SK-N-SH (cell line): ENCODE results near the gene FAM131B. TPM values are rescaled to one million over a fixed set of nuclear protein-coding genes. Genes with fewer than 3 reads are reported as not detected.

ENCODE experiments used
- CTCF ChIA-PET: fragments of 300-600, 350-600 bp; formaldehyde crosslinking; extraction: SDS; loops from one replicate; lab custom pipeline; 2021; lab: Yijun Ruan, JAX
- POLR2A ChIA-PET: fragments of 350-600 bp; sonication (Branson Sonifier 250); formaldehyde crosslinking; extraction: SDS; loops from one replicate; lab custom pipeline; 2020; ENCODE audit warnings: antibody characterized with exemption, inconsistent platforms; lab: Yijun Ruan, JAX
- DNase-seq: peaks from one replicate; pipeline ENCODE4 v3.0.0; 2012
- H2AFZ ChIP-seq: fragments of 200-600 bp; sonication (generic); 2 replicates; pipeline ENCODE4 v1.8.1; 2016; ENCODE audit warnings: antibody characterized with exemption, mild to moderate bottlenecking, low read depth
- H3F3A ChIP-seq: fragments of 200-600 bp; sonication (generic); replicated peaks from 2 replicates; pipeline ENCODE3; 2016; ENCODE audit warnings: antibody characterized with exemption, mild to moderate bottlenecking; ENCODE audit not compliant: insufficient read depth
- H3K27ac ChIP-seq, 2 experiments: fragments of 200-500 bp in 1 of 2; fragments of 200-600 bp in 1 of 2; sonication (Bioruptor generic) in 1 of 2; sonication (generic), shearing (Covaris generic) in 1 of 2; 2 replicates each; pipeline versions ENCODE4 v1.5.1 to v1.6.1; 2014 to 2016; ENCODE audit warnings: low read depth in 2 of 2, inconsistent platforms in 1 of 2, low read length in 1 of 2, mild to moderate bottlenecking in 1 of 2, mixed read lengths in 1 of 2
- H3K27me3 ChIP-seq: fragments of 200-600 bp; sonication (generic), shearing (Covaris generic); 2 replicates; pipeline ENCODE4 v1.6.1; 2016; ENCODE audit warnings: mixed run types; ENCODE audit not compliant: insufficient read depth
- H3K36me3 ChIP-seq, 2 experiments: fragments of 200-500 bp in 1 of 2; fragments of 200-600 bp in 1 of 2; sonication (Bioruptor generic) in 1 of 2; sonication (generic) in 1 of 2; replicated peaks in 1 of 2; 2 replicates each; pipeline versions ENCODE3 to v1.5.1; 2014 to 2016; ENCODE audit warnings: low read length in 1 of 2, mild to moderate bottlenecking in 1 of 2; ENCODE audit not compliant: insufficient read depth in 2 of 2, control insufficient read depth in 1 of 2
- H3K4me1 ChIP-seq, 2 experiments: fragments of 200-500 bp in 1 of 2; fragments of 200-600 bp in 1 of 2; sonication (Bioruptor generic) in 1 of 2; sonication (generic), shearing (Covaris generic) in 1 of 2; 2 replicates each; pipeline versions ENCODE4 v1.5.1 to v1.6.1; 2014 to 2016; ENCODE audit warnings: low read depth in 1 of 2, low read length in 1 of 2, mixed run types in 1 of 2; ENCODE audit not compliant: insufficient read depth in 2 of 2, control insufficient read depth in 1 of 2
- H3K4me2 ChIP-seq: fragments of 200-600 bp; sonication (generic), shearing (Covaris generic); 2 replicates; pipeline ENCODE4 v1.6.1; 2017; ENCODE audit warnings: mixed run types
- H3K4me3 ChIP-seq, 2 experiments: fragments of 200-500 bp in 1 of 2; fragments of 200-600 bp in 1 of 2; sonication (Bioruptor generic) in 1 of 2; sonication (generic), shearing (Covaris generic) in 1 of 2; 2 replicates each; pipeline versions ENCODE4 v1.5.1 to v1.8.1; 2014 to 2016; ENCODE audit warnings: low read depth in 2 of 2, inconsistent platforms in 1 of 2, low read length in 1 of 2, mild to moderate bottlenecking in 1 of 2, mixed read lengths in 1 of 2, moderate library complexity in 1 of 2
- H3K79me2 ChIP-seq: fragments of 200-600 bp; sonication (generic); 2 replicates; pipeline ENCODE4 v1.8.1; 2017; ENCODE audit warnings: mild to moderate bottlenecking; ENCODE audit not compliant: insufficient read depth
- H3K9ac ChIP-seq: fragments of 200-600 bp; sonication (generic); 2 replicates; pipeline ENCODE4 v1.6.1; 2017; ENCODE audit warnings: mixed run types
- H3K9me2 ChIP-seq: fragments of 200-600 bp; sonication (generic); 2 replicates; pipeline ENCODE4 v1.6.1; 2017; ENCODE audit warnings: mixed run types
- H3K9me3 ChIP-seq: fragments of 200-600 bp; sonication (generic); 2 replicates; pipeline ENCODE4 v1.6.1; 2017; ENCODE audit warnings: mixed run types, mild to moderate bottlenecking, moderate library complexity
- H4K20me1 ChIP-seq: fragments of 200-600 bp; sonication (generic); 2 replicates; pipeline ENCODE4 v1.6.1; 2017; ENCODE audit warnings: mild to moderate bottlenecking, mixed run types; ENCODE audit not compliant: insufficient read depth
- ELF1 ChIP-seq: IDR thresholded peaks from 2 replicates; pipeline ENCODE4 v1.4.0; 2012
- FOSL2 ChIP-seq: IDR thresholded peaks from 2 replicates; pipeline ENCODE4 v1.4.0; 2012; ENCODE audit warnings: low read depth, mild to moderate bottlenecking, moderate library complexity, borderline replicate concordance
- JUND ChIP-seq: IDR thresholded peaks from 2 replicates; pipeline ENCODE4 v1.4.0; 2012
- MXI1 ChIP-seq: IDR thresholded peaks from 2 replicates; pipeline ENCODE4 v1.6.1; 2012; ENCODE audit warnings: mild to moderate bottlenecking, low read depth, low read length, improper control_type of control experiment
- NFIC ChIP-seq: IDR thresholded peaks from 2 replicates; pipeline ENCODE4 v1.4.0; 2012; ENCODE audit warnings: borderline replicate concordance
- PBX3 ChIP-seq: IDR thresholded peaks from 2 replicates; pipeline ENCODE4; 2012
- POLR2AphosphoS5 ChIP-seq: IDR thresholded peaks from 2 replicates; pipeline ENCODE4 v1.6.1; 2012; ENCODE audit warnings: low read depth, low read length
- RAD21 ChIP-seq: IDR thresholded peaks from 2 replicates; pipeline ENCODE4 v1.6.1; 2012; ENCODE audit warnings: mild to moderate bottlenecking, low read length
- REST ChIP-seq: IDR thresholded peaks from 2 replicates; pipeline ENCODE4 v1.6.1; 2012; ENCODE audit warnings: mild to moderate bottlenecking, low read depth, low read length, moderate library complexity
- RXRA ChIP-seq: IDR thresholded peaks from 2 replicates; pipeline ENCODE4 v1.4.0; 2012; ENCODE audit warnings: low read depth, mild to moderate bottlenecking, borderline replicate concordance
- SIN3A ChIP-seq: IDR thresholded peaks from 2 replicates; pipeline ENCODE4 v1.6.1; 2012; ENCODE audit warnings: low read depth, mild to moderate bottlenecking, low read length, moderate library complexity, borderline replicate concordance
- ZBTB33 ChIP-seq: IDR thresholded peaks from 2 replicates; pipeline ENCODE4 v1.4.0; 2012; ENCODE audit warnings: low read depth, borderline replicate concordance
- WGBS: methylation state at CpG from one replicate; pipeline ENCODE4 v1.1.6; 2017; ENCODE audit warnings: low lambda C conversion rate; 5-methylcytosine and 5-hydroxymethylcytosine counted together
- polyA plus RNA-seq, 3 experiments: library from polyadenylated mRNA; depleted of rRNA; stranded (reverse); fragments of >200 nt; gene quantifications; 2 replicates each; pipeline ENCODE4 v1.2.3, GENCODE V29; 2012

Gene FAM131B
- polyA plus RNA-seq, 1 of the 3 experiments (the other 2 are of a cell fraction), result 43.6 TPM

- Histone ChIP-seq H3K4me1 (no peaks in the 10 kb centered on the region), H3K9me3 (no peaks in the 10 kb centered on the region), H3K36me3 (peaks cover 0 to 14% of the 10 kb centered on the region in 2 experiments), H3K4me3 (no peak overlapping the region), H3K9ac (no peak overlapping the region), H2AFZ (no peak overlapping the region), H4K20me1 (no peaks in the 10 kb centered on the region), H3K27me3 (no peaks in the 10 kb centered on the region), H3K27ac (no peak overlapping the region), H3K79me2 (no peaks in the 10 kb centered on the region), H3K4me2 (no peak overlapping the region), H3F3A (no peaks in the 10 kb centered on the region), H3K9me2 (no peaks in the 10 kb centered on the region)
- TF ChIP-seq NFIC (no peak), ELF1 (no peak), MXI1 (no peak), FOSL2 (no peak), RAD21 (no peak), RXRA (no peak), SIN3A (no peak), PBX3 (no peak), JUND (no peak), REST (no peak)
- POLR2A ChIA-PET, result no interaction called here
- no peak for DNase-seq
- CTCF ChIA-PET, result no interaction called here
- 77% methylated on average over 11 of the region's 11 CpGs for WGBS
Measured at GRCh38 chr7:143352531-143353002, 9.9 kb downstream of the FAM131B start.

- DNase-seq, result no peak
- 75% methylated on average over 9 of the region's 9 CpGs for WGBS
- Histone ChIP-seq H3K27me3 (no peaks in the 10 kb centered on the region), H2AFZ (no peak overlapping the region), H3K9me3 (no peaks in the 10 kb centered on the region), H3K79me2 (no peaks in the 10 kb centered on the region), H3K9ac (no peak overlapping the region), H3K27ac (no peak overlapping the region), H3F3A (no peaks in the 10 kb centered on the region), H3K36me3 (peaks cover 0 to 7% of the 10 kb centered on the region in 2 experiments), H3K4me3 (no peak overlapping the region), H3K4me2 (no peak overlapping the region), H4K20me1 (no peaks in the 10 kb centered on the region), H3K4me1 (no peaks in the 10 kb centered on the region), H3K9me2 (no peaks in the 10 kb centered on the region)
- ChIA-PET CTCF (interaction anchor here (0.6 to 2.1 kb wide), 3 partner anchors 21 to 69 kb away, joined by 3 to 7 read pairs (median 3); no protein-coding TSS in a partner anchor), POLR2A (no interaction called here)
- TF ChIP-seq POLR2AphosphoS5 (no peak), ZBTB33 (no peak)
Measured at GRCh38 chr7:143351574-143351973, 10.9 kb downstream of the FAM131B start.
